NK-92 (cell line): ENCODE data around the gene LARGE1.

Experiments used
- DNase-seq: peaks from one replicate; lab custom pipeline; 2025; ENCODE audit not compliant: unreplicated experiment; lab: John Stamatoyannopoulos, UW

LARGE1 gene

GRCh38 chr22:33535937-33536875, 384.1 kb downstream of the LARGE1 start:
- no peak for DNase-seq

- DNase-seq = no peak
Observed at GRCh38 chr22:33529424-33530113, 390.7 kb downstream of the LARGE1 start.

- no peak for DNase-seq
Observed at GRCh38 chr22:33528183-33528582, 392.1 kb downstream of the LARGE1 start.

- DNase-seq = no peak
Observed at GRCh38 chr22:33526434-33527107, 393.7 kb downstream of the LARGE1 start.

- no peak for DNase-seq
Observed at GRCh38 chr22:33524511-33525260, 395.6 kb downstream of the LARGE1 start.

- no peak for DNase-seq
Observed at GRCh38 chr22:33521879-33522665, 398.2 kb downstream of the LARGE1 start.

GRCh38 chr22:33520904-33521780, 399.1 kb downstream of the LARGE1 start:
- DNase-seq = no peak

- no peak for DNase-seq
Observed at GRCh38 chr22:33519974-33520903, 400.0 kb downstream of the LARGE1 start.

- DNase-seq = no peak
Observed at GRCh38 chr22:33519071-33519973, 401.0 kb downstream of the LARGE1 start.

GRCh38 chr22:33518405-33518804, 401.9 kb downstream of the LARGE1 start:
- no peak for DNase-seq

- DNase-seq = no peak
Observed at GRCh38 chr22:33515795-33516194, 404.5 kb downstream of the LARGE1 start.

- DNase-seq = no peak
Observed at GRCh38 chr22:33513388-33514338, 406.6 kb downstream of the LARGE1 start.

- DNase-seq = no peak
Observed at GRCh38 chr22:33512908-33513307, 407.4 kb downstream of the LARGE1 start.

- DNase-seq = no peak
Observed at GRCh38 chr22:33510429-33510904, 409.8 kb downstream of the LARGE1 start.

- DNase-seq = no peak
Observed at GRCh38 chr22:33504941-33505625, 415.2 kb downstream of the LARGE1 start.
